GM23248 (cell line): ENCODE measurements around the gene CALY.

ENCODE experiments used
- EZH2 ChIP-seq: fragments of 200-600 bp; sonication (generic); IDR thresholded peaks from 2 replicates; pipeline ENCODE4 v1.6.1; 2018; ENCODE audit warnings: antibody characterized with exemption, mild to moderate bottlenecking; ENCODE audit not compliant: insufficient read depth, poor library complexity, severe bottlenecking
- EZH2phosphoT487 ChIP-seq: fragments of 200-600 bp; sonication (generic); IDR thresholded peaks from 2 replicates; pipeline ENCODE4 v1.6.1; 2018; ENCODE audit warnings: antibody characterized with exemption, moderate library complexity, mild to moderate bottlenecking, low read depth; ENCODE audit not compliant: insufficient read depth

- TF ChIP-seq EZH2phosphoT487 (no peak), EZH2 (no peak)
These were observed 18.1 kb upstream of the CALY start for GRCh38 chr10:133354672-133355240.
